NCI-H526 (cell line): ENCODE data around the gene WNK1.

Experiments
- DNase-seq, 2 experiments: peaks; one replicate each; lab custom pipeline; 2025; lab: John Stamatoyannopoulos, UW

WNK1 gene

GRCh38 chr12:951176-951575 lies 198.8 kb downstream of the WNK1 start:
- DNase-seq: no peak

- peak; percentile 32 to 50 for DNase-seq
These were observed 201.4 kb downstream of the WNK1 start for GRCh38 chr12:953776-954175.

GRCh38 chr12:954741-955140 lies 202.4 kb downstream of the WNK1 start:
- no peak for DNase-seq

- DNase-seq: no peak
These were observed 203.6 kb downstream of the WNK1 start for GRCh38 chr12:955939-956338.

GRCh38 chr12:958588-959123 lies 206.3 kb downstream of the WNK1 start:
- no peak for DNase-seq
